ENCODE measurements around the gene EZH2.

GRCh38 chr7:148796841-148797240 is 87.2 kb downstream of the EZH2 start:
- TF ChIP-seq CTCF (IDR thresholded peaks at IDR 0.05) = no peak
- no peak for TF ChIP-seq POLR2AphosphoS5 (IDR thresholded peaks at IDR 0.05)

Measured in prostate gland (tissue), 2 donors.